K562 (cell line): ENCODE data around the gene CD68. TPM values are rescaled to one million over a fixed set of nuclear protein-coding genes. Genes with fewer than 3 reads are reported as not detected.

Experiments
- ATAC-seq: fragments of 200-7000 bp; cut with Tn5 transposase; 3 replicates; pipeline ENCODE4 v1.9.1; 2020; ENCODE audit warnings: moderate library complexity
- Bru-seq: library from RNA; stranded (reverse); fragments of 400-500 nt; gene quantifications from one replicate; lab custom pipeline; 2021; lab: Mats Ljungman, UMichigan
- BruChase-seq, 2 experiments: library from RNA; stranded (reverse); fragments of 400-500 nt; gene quantifications; one replicate each; lab custom pipeline; 2021; lab: Mats Ljungman, UMichigan
- BruUV-seq: library from RNA; stranded (reverse); fragments of 400-500 nt; replicated peaks from 2 replicates; lab custom pipeline; 2021; lab: Mats Ljungman, UMichigan
- CTCF ChIA-PET: fragments of 300-600 bp; formaldehyde crosslinking; extraction: SDS; loops from one replicate; lab custom pipeline; 2021; ENCODE audit warnings: low intra/inter-chr PET ratio; lab: Yijun Ruan, JAX
- POLR2A ChIA-PET: fragments of 300-600, 350-650 bp; sonication (Branson Sonifier 250); formaldehyde crosslinking; extraction: SDS; loops from one replicate; lab custom pipeline; 2021; ENCODE audit warnings: antibody characterized with exemption, inconsistent platforms; lab: Yijun Ruan, JAX
- DNase-seq, 4 experiments: peaks; one replicate each; pipeline versions ENCODE4 v3.0.0 to v3.0.0-alpha.2; 2011 to 2018; ENCODE audit warnings: low spot score in 3 of 4, mixed read lengths in 3 of 4; ENCODE audit errors: extremely low read depth in 1 of 4
- FAIRE-seq: peaks from 2 replicates; lab custom pipeline; 2011; peaks lifted over from hg19 to GRCh38; lab: Jason Lieb, UNC
- H2AFZ ChIP-seq: 2 replicates; pipeline ENCODE4 v1.6.0; 2011; ENCODE audit warnings: low read depth, low read length, control low read depth, inconsistent platforms
- H3K27ac ChIP-seq: fragments of 200-600 bp; 3 replicates; pipeline ENCODE4 v1.8.0; 2011; ENCODE audit warnings: low read depth, mild to moderate bottlenecking, control low read depth, inconsistent platforms, low read length, moderate library complexity, mixed read lengths; ENCODE audit errors: extremely low read depth
- H3K27me3 ChIP-seq, 2 experiments: fragments of 300-600 bp in 1 of 2; 2 replicates in 1 of 2; 3 replicates in 1 of 2; pipeline versions ENCODE4 v1.6.0 to v1.8.0; 2011; ENCODE audit warnings: inconsistent platforms in 2 of 2, low read length in 2 of 2, mild to moderate bottlenecking in 1 of 2, mixed read lengths in 1 of 2, moderate library complexity in 1 of 2; ENCODE audit not compliant: control insufficient read depth in 2 of 2, insufficient read depth in 2 of 2
- H3K36me3 ChIP-seq: fragments of 300-600 bp; 3 replicates; pipeline ENCODE4 v1.8.0; 2011; ENCODE audit warnings: mild to moderate bottlenecking, low read length, inconsistent platforms; ENCODE audit not compliant: control insufficient read depth, insufficient read depth
- H3K4me1 ChIP-seq, 2 experiments: fragments of 200-600 bp in 1 of 2; replicated peaks in 1 of 2; 2 replicates in 1 of 2; 3 replicates in 1 of 2; pipeline versions ENCODE4 v1.5.1 to v1.8.0; 2011; ENCODE audit warnings: inconsistent platforms in 2 of 2, low read length in 2 of 2, mild to moderate bottlenecking in 1 of 2, mixed read lengths in 1 of 2, moderate library complexity in 1 of 2; ENCODE audit not compliant: control insufficient read depth in 2 of 2, insufficient read depth in 2 of 2
- H3K4me2 ChIP-seq: 2 replicates; pipeline ENCODE4 v1.6.1; 2011; ENCODE audit warnings: low read length, control low read depth, inconsistent platforms, mixed read lengths; ENCODE audit not compliant: insufficient read depth
- H3K4me3 ChIP-seq: fragments of 200-600 bp; sonication (generic), shearing (Covaris generic); 2 replicates; pipeline ENCODE4 v1.5.1; 2016; ENCODE audit warnings: control low read depth, inconsistent platforms
- H3K79me2 ChIP-seq: fragments of 200-600 bp; 3 replicates; pipeline ENCODE4 v1.8.0; 2011; ENCODE audit warnings: low read length, inconsistent platforms; ENCODE audit not compliant: control insufficient read depth, insufficient read depth
- H3K9ac ChIP-seq, 2 experiments: 2 replicates each; pipeline versions ENCODE4 v1.6.0 to v1.6.1; 2011; ENCODE audit warnings: low read depth in 2 of 2, low read length in 2 of 2, control low read depth in 1 of 2, inconsistent platforms in 1 of 2, mild to moderate bottlenecking in 1 of 2, mixed read lengths in 1 of 2; ENCODE audit not compliant: insufficient read depth in 1 of 2
- H3K9me1 ChIP-seq: one replicate; pipeline ENCODE4 v1.6.0; 2011; ENCODE audit warnings: inconsistent platforms, mild to moderate bottlenecking, low read length, moderate library complexity; ENCODE audit not compliant: control insufficient read depth, insufficient read depth
- H3K9me3 ChIP-seq: replicated peaks from 2 replicates; pipeline ENCODE4 v1.5.1; 2011; ENCODE audit warnings: low read depth, low read length, inconsistent platforms; ENCODE audit not compliant: control insufficient read depth, insufficient read depth
- H4K20me1 ChIP-seq: replicated peaks from 2 replicates; pipeline ENCODE4 v1.6.1; 2011; ENCODE audit warnings: low read length, inconsistent platforms, mixed read lengths; ENCODE audit not compliant: control insufficient read depth, insufficient read depth
- CEBPG ChIP-seq, 3 experiments: fragments of 200-800 bp in 1 of 3; sonication (Bioruptor generic) in 1 of 3; sonication (generic) in 1 of 3; formaldehyde crosslinking in 1 of 3; IDR thresholded peaks in 2 of 3; conservative IDR thresholded peaks in 1 of 3; 2 replicates each; pipeline versions ENCODE4 v1.6.1 to v1.8.0; 2016 to 2022; ENCODE audit warnings: missing compliant biosample characterization in 2 of 3, missing genetic modification characterization in 2 of 3, mild to moderate bottlenecking in 1 of 3, missing genetic modification reagents in 1 of 3
- HNRNPUL1 ChIP-seq: fragments of 200-400 bp; formaldehyde crosslinking; IDR thresholded peaks from 2 replicates; pipeline ENCODE4 v1.6.1; 2017; ENCODE audit warnings: low read length
- MAFF ChIP-seq: IDR thresholded peaks from 2 replicates; pipeline ENCODE4 v1.6.1; 2012; ENCODE audit warnings: low read length, improper control_type of control experiment
- MBD2 ChIP-seq: sonication (generic); IDR thresholded peaks from 2 replicates; pipeline ENCODE4 v1.6.1; 2016; ENCODE audit warnings: low read depth, borderline replicate concordance
- POLR2G ChIP-seq: fragments of 200-400 bp; formaldehyde crosslinking; IDR thresholded peaks from 2 replicates; pipeline ENCODE4 v1.6.1; 2017; ENCODE audit warnings: low read depth, mild to moderate bottlenecking, antibody characterized with exemption, low read length, moderate library complexity
- POLR3G ChIP-seq: IDR thresholded peaks from 2 replicates; pipeline ENCODE4 v1.6.1; 2011; ENCODE audit not compliant: insufficient read length, insufficient replicate concordance; ENCODE audit errors: extremely low read depth
- SUPT5H ChIP-seq: fragments of 450-650 bp; IDR thresholded peaks from 2 replicates; pipeline ENCODE4 v1.6.1; 2016
- ZNF347 ChIP-seq: fragments of 450-650 bp; formaldehyde crosslinking; IDR thresholded peaks from 2 replicates; pipeline ENCODE4 v1.4.0; 2020; ENCODE audit warnings: low read depth, mild to moderate bottlenecking, moderate library complexity
- WGBS: fragments of 100-300 bp; shearing (Covaris generic); methylation state at CpG from one replicate; pipeline ENCODE4 v1.1.6; 2016; ENCODE audit warnings: low coverage, mixed read lengths; ENCODE audit not compliant: insufficient coverage; ENCODE audit errors: missing lambda C conversion rate; 5-methylcytosine and 5-hydroxymethylcytosine counted together
- in situ Hi-C: fragments of 300-500 bp; cut with MboI; formaldehyde crosslinking; loops from 4 replicates; pipeline ENCODE4 v1.15.0; 2018; ENCODE audit warnings: inconsistent platforms, mixed read lengths
- intact Hi-C: fragments of 100-400 bp; cut with micrococcal nuclease; formaldehyde crosslinking; loops from 2 replicates; pipeline ENCODE4 v1.14.2; 2022
- long read RNA-seq, 3 experiments: library from polyadenylated mRNA in 2 of 3; library from RNA in 1 of 3; unstranded in 2 of 3; stranded (forward) in 1 of 3; transcript quantifications; one replicate each; pipeline ENCODE4 v2.0.0, GENCODE V29; 2019 to 2022
- polyA minus RNA-seq, 3 experiments: library from RNA; depleted of rRNA, polyadenylated mRNA; stranded (reverse); fragments of >200 nt; gene quantifications; 2 replicates each; pipeline ENCODE4 v1.2.3, GENCODE V29; 2011
- polyA plus RNA-seq, 8 experiments: library from polyadenylated mRNA; depleted of rRNA in 4 of 8; stranded (reverse) in 5 of 8; unstranded in 3 of 8; fragments of >200 nt; fragmentation: Nextera tagmentation in 2 of 8; fragmentation: Illumina TruSeq in 1 of 8; extraction: Ambion mirVana in 2 of 8; extraction: Trizol in 1 of 8; gene quantifications; 2 replicates each; pipeline versions ENCODE4 v1.2.1 to v1.2.3, GENCODE V29; 2011 to 2014; ENCODE audit warnings: inconsistent platforms in 1 of 8, missing spikeins in 1 of 8
- total RNA-seq, 7 experiments: library from RNA; depleted of rRNA in 6 of 7; stranded (reverse); fragments of >200 nt in 6 of 7; fragmentation: Illumina TruSeq in 2 of 7; extraction: Trizol in 2 of 7; gene quantifications; 2 replicates each; pipeline versions ENCODE4 v1.2.1 to v1.2.3, GENCODE V29; 2011 to 2021; ENCODE audit warnings: low replicate concordance in 1 of 7
- TF ChIP-seq, protein P1 (sequence below): fragments of 250-450 bp; sonication (Bioruptor Pico); IDR thresholded peaks from 2 replicates; pipeline ENCODE4 v1.8.0; 2022; ENCODE audit warnings: inconsistent platforms
- TF ChIP-seq, protein P2 (sequence below): fragments of 450-650 bp; conservative IDR thresholded peaks from 2 replicates; pipeline ENCODE4 v1.6.1; 2016; ENCODE audit warnings: missing genetic modification characterization, low read depth, mild to moderate bottlenecking, missing compliant biosample characterization, moderate library complexity

The CD68 gene, protein sequence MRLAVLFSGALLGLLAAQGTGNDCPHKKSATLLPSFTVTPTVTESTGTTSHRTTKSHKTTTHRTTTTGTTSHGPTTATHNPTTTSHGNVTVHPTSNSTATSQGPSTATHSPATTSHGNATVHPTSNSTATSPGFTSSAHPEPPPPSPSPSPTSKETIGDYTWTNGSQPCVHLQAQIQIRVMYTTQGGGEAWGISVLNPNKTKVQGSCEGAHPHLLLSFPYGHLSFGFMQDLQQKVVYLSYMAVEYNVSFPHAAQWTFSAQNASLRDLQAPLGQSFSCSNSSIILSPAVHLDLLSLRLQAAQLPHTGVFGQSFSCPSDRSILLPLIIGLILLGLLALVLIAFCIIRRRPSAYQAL
- 7.2 and 16.8 TPM in 2 replicates for total RNA-seq (2011; cell fraction: chromatin; rRNA removed; ENCODE audit: low replicate concordance)
- 20.0 and 21.3 TPM in 2 replicates for total RNA-seq (2011; cell fraction: nucleolus; rRNA removed)
- total RNA-seq (2011; cell fraction: nucleoplasm; rRNA removed), result 33.4 and 34.7 TPM in 2 replicates
- 34.6 and 37.2 TPM in 2 replicates for total RNA-seq (2014; rRNA removed)
- 22.9 and 28.2 TPM in 2 replicates for total RNA-seq (2014; rRNA removed; fragmentation: Illumina TruSeq; extraction: Trizol)
- total RNA-seq (2015; rRNA removed; fragmentation: Illumina TruSeq; extraction: Trizol), result 46.4 and 50.9 TPM in 2 replicates
- 30.1 and 34.8 TPM in 2 replicates for total RNA-seq (2021)
- 31.3 and 65.1 TPM in 2 replicates for polyA plus RNA-seq (2011; rRNA removed)
- polyA plus RNA-seq (2011; cell fraction: cytosol; rRNA removed), result 76.2 and 89.9 TPM in 2 replicates
- polyA plus RNA-seq (2011; cell fraction: nucleus; rRNA removed), result 4.1 and 4.4 TPM in 2 replicates
- polyA plus RNA-seq (2012), result 44.4 and 74.1 TPM in 2 replicates
- 77.2 and 89.8 TPM in 2 replicates for polyA plus RNA-seq (2014; fragmentation: Illumina TruSeq; extraction: Trizol)
- 10 to 100 TPM; 37.7 to 85.3 TPM for polyA plus RNA-seq (2014; fragmentation: Nextera tagmentation; extraction: Ambion mirVana)
- polyA plus RNA-seq (2014; rRNA removed), result 33.3 and 38.8 TPM in 2 replicates
- 23.1 and 25.5 TPM in 2 replicates for polyA minus RNA-seq (2011; rRNA and poly(A)+ RNA removed)
- 16.3 and 19.7 TPM in 2 replicates for polyA minus RNA-seq (2011; cell fraction: cytosol; rRNA and poly(A)+ RNA removed)
- polyA minus RNA-seq (2011; cell fraction: nucleus; rRNA and poly(A)+ RNA removed), result 1.3 and 2.2 TPM in 2 replicates
- Bru-seq, nascent RNA, result percentile 69 among the genes with signal in this experiment
- BruChase-seq, experiment 1, labeled RNA remaining after a 2-hour chase, result percentile 68 among the genes with signal in this experiment
- BruChase-seq, experiment 2, labeled RNA remaining after a 6-hour chase, result percentile 70 among the genes with signal in this experiment
- long read RNA-seq, experiment 1, transcript CD68-202 (6 exons, 1,771 nt), result minor isoform, 5 of 87 reads
- long read RNA-seq, experiment 1, transcript CD68-201 (6 exons, 1,878 nt), result major isoform, 31 of 87 reads
- long read RNA-seq, experiment 1, partial matches to known transcripts, result 35 of 87 reads
- long read RNA-seq, experiment 1, other reads (novel, unspliced or antisense), result 16 of 87 reads
- long read RNA-seq, experiment 2, transcript CD68-201 (6 exons, 1,878 nt), result major isoform, 24 of 71 reads
- long read RNA-seq, experiment 2, partial matches to known transcripts, result 18 of 71 reads
- long read RNA-seq, experiment 2, other reads (novel, unspliced or antisense), result 25 of 71 reads
- long read RNA-seq, experiment 3, transcript CD68-201 (6 exons, 1,878 nt), result major isoform, 53 of 60 reads
- long read RNA-seq, experiment 3, partial matches to known transcripts, result 3 of 60 reads
- long read RNA-seq, experiment 3, other reads (novel, unspliced or antisense), result 0 of 60 reads

DNA sequence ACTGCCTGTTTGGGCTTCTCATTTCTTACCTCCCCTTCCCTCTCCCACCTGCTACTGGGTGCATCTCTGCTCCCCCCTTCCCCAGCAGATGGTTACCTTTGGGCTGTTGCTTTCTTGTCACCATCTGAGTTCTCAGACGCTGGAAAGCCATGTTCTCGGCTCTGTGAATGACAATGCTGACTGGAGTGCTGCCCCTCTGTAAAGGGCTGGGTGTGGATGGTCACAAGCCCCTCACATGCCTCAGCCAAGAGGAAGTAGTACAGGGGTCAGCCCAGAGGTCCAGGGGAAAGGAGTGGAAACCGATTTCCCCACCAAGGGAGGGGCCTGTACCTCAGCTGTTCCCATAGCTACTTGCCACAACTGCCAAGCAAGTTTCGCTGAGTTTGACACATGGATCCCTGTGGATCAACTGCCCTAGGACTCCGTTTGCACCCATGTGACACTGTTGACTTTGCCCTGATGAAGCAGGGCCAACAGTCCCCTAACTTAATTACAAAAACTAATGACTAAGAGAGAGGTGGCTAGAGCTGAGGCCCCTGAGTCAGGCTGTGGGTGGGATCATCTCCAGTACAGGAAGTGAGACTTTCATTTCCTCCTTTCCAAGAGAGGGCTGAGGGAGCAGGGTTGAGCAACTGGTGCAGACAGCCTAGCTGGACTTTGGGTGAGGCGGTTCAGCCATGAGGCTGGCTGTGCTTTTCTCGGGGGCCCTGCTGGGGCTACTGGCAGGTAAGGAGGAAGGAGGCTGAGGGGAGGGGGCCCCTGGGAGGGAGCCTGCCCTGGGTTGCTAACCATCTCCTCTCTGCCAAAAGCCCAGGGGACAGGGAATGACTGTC lies at the start of gene CD68:
CD68 (plus strand) TSS at position 638 of the 833 bp plus-strand sequence; CDS start at position 678, 40 bp downstream.
- H3K9ac ChIP-seq, result peak within 1 kb of the TSS; percentile 74 to 92
- H2AFZ ChIP-seq, result 0 out of 2 replicates have a peak within 1 kb of the TSS, but pooled peaks have one; percentile 9
- peaks cover 9% of the 10 kb centered on the region for H3K9me1 ChIP-seq
- no peaks in the 10 kb centered on the region for H3K27me3 ChIP-seq
- peaks cover 52% of the 10 kb centered on the region for H3K36me3 ChIP-seq
- ChIA-PET CTCF (no interaction called here), POLR2A (interaction anchor here (0.6 to 1.9 kb wide), 9 partner anchors 10 to 802 kb away, joined by 3 to 6 read pairs (median 3); partner anchors contain the start of genes ATP1B2, POLR2A, SOX15 and TMEM256)
- ATAC-seq (peak; percentile 71), FAIRE-seq (peak; percentile 92), DNase-seq (peak in 2 of 4 experiments; percentile 68 to 83)
- in situ Hi-C loops, result no loop called here
- WGBS, result 0% methylated on average over 4 of the region's 7 CpGs
- peak within 1 kb of the TSS; percentile 81 for H3K27ac ChIP-seq
- H3K9me3 ChIP-seq, result no peaks in the 10 kb centered on the region
- no TSS peak for BruUV-seq
- peak within 1 kb of the TSS; percentile 42 for H3K4me3 ChIP-seq
- intact Hi-C loops, result no loop called here
- peaks cover 38% of the 10 kb centered on the region for H4K20me1 ChIP-seq
- H3K4me1 ChIP-seq, result peaks cover 52 to 57% of the 10 kb centered on the region in 2 experiments
- peak within 1 kb of the TSS; percentile 90 for H3K4me2 ChIP-seq
- peaks cover 75% of the 10 kb centered on the region for H3K79me2 ChIP-seq
- TF ChIP-seq CEBPG (CRISPR knock-in tag; IDR thresholded peaks at IDR 0.05), result peak; percentile 80
- TF ChIP-seq CEBPG (tag; conservative IDR thresholded peaks at IDR 0.05 in 1 of 2, IDR thresholded peaks at IDR 0.05 in 1 of 2), result peak; percentile 67 to 73
- TF ChIP-seq POLR3G, result no peak
- TF ChIP-seq MBD2, result peak; percentile 64
- TF ChIP-seq HNRNPUL1, result 0 out of 2 replicates have a peak, but pooled peaks have one; percentile 47
- no peak for TF ChIP-seq MAFF
- TF ChIP-seq, protein P1, sequence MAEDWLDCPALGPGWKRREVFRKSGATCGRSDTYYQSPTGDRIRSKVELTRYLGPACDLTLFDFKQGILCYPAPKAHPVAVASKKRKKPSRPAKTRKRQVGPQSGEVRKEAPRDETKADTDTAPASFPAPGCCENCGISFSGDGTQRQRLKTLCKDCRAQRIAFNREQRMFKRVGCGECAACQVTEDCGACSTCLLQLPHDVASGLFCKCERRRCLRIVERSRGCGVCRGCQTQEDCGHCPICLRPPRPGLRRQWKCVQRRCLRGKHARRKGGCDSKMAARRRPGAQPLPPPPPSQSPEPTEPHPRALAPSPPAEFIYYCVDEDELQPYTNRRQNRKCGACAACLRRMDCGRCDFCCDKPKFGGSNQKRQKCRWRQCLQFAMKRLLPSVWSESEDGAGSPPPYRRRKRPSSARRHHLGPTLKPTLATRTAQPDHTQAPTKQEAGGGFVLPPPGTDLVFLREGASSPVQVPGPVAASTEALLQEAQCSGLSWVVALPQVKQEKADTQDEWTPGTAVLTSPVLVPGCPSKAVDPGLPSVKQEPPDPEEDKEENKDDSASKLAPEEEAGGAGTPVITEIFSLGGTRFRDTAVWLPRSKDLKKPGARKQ, result no peak
- TF ChIP-seq, protein P2, sequence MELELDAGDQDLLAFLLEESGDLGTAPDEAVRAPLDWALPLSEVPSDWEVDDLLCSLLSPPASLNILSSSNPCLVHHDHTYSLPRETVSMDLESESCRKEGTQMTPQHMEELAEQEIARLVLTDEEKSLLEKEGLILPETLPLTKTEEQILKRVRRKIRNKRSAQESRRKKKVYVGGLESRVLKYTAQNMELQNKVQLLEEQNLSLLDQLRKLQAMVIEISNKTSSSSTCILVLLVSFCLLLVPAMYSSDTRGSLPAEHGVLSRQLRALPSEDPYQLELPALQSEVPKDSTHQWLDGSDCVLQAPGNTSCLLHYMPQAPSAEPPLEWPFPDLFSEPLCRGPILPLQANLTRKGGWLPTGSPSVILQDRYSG (tag), result no peak
- TF ChIP-seq SUPT5H, result peak; percentile 91
- peak; percentile 84 for TF ChIP-seq POLR2G
- TF ChIP-seq ZNF347, result no peak
